Nephron progenitor cell (in vitro differentiated cells): ENCODE data around the gene APOBEC3A.
"Not testable (repeated sequence)": the region's sequence is repeated elsewhere in the genome, so short reads cannot be mapped to it uniquely, and the experiment has no call there.

ENCODE experiments used
- DNase-seq: peaks from one replicate; pipeline ENCODE4 v3.0.0; 2021
- H3K27ac Mint-ChIP-seq: 2 replicates; pipeline ENCODE4 v1.8.0; 2021; ENCODE audit warnings: mild to moderate bottlenecking, moderate library complexity, mixed read lengths
- H3K27me3 Mint-ChIP-seq: 2 replicates; pipeline ENCODE4 v1.8.0; 2021; ENCODE audit warnings: mild to moderate bottlenecking, low read depth, mixed read lengths; ENCODE audit not compliant: poor library complexity
- H3K36me3 Mint-ChIP-seq: 2 replicates; pipeline ENCODE4 v1.8.0; 2021; ENCODE audit warnings: low read depth, mixed read lengths
- H3K4me1 Mint-ChIP-seq: 2 replicates; pipeline ENCODE4 v1.8.0; 2021; ENCODE audit warnings: mixed read lengths
- H3K4me3 Mint-ChIP-seq: 2 replicates; pipeline ENCODE4 v1.8.0; 2021; ENCODE audit warnings: mild to moderate bottlenecking, moderate library complexity, mixed read lengths
- H3K9me3 Mint-ChIP-seq: 2 replicates; pipeline ENCODE4 v1.8.0; 2021; ENCODE audit warnings: mild to moderate bottlenecking, moderate library complexity, mixed read lengths
- CTCF ChIP-seq: fragments of 200-600 bp; sonication (generic); IDR thresholded peaks from 2 replicates; pipeline ENCODE4 v1.5.0; 2021; ENCODE audit warnings: antibody characterized with exemption

The APOBEC3A gene

DNA sequence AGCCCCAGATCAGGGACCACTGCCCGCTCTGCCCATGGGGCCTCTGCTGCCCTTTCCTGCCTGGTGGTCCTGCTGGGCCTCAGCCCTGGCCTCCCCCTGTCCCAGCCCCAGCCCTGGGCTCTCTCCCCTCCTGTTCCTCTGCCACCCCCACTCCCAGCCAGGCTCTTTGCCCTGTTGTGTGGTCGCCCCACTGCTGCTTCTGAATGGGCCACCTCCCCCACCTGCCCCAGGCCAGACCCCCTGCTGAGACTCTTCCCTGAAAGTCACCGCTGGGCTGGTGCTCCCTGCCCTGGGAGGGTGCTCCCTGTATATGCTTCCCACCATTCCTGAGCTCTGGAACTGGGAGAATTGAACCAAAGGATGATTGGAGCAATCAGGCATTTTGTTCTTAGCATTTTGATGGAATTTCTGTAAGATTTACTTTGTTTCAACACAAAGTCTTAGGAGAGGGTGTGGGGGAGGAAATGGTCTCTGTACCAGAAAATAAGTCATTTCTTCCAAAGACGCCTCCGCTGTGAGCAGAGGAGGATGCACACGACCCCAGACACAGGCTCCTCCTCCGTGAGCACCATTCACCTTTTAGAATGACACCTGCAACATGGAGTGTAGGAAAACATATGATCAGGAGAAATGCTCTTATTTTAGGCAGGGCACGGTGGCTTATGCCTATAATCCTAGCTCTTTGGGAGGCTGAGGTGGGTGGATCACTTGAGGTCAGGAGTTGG, 29.9 kb downstream of the APOBEC3A start:
- H3K27me3 Mint-ChIP-seq: peaks cover 11% of the 10 kb centered on the region
- peaks cover 10% of the 10 kb centered on the region for H3K36me3 Mint-ChIP-seq
- peaks cover 16% of the 10 kb centered on the region for H3K4me1 Mint-ChIP-seq
- TF ChIP-seq CTCF: no peak
- peaks cover 29% of the 10 kb centered on the region for H3K9me3 Mint-ChIP-seq
- DNase-seq: no peak
- H3K27ac Mint-ChIP-seq: peak overlapping the region; percentile 66
- no peak overlapping the region for H3K4me3 Mint-ChIP-seq

DNA sequence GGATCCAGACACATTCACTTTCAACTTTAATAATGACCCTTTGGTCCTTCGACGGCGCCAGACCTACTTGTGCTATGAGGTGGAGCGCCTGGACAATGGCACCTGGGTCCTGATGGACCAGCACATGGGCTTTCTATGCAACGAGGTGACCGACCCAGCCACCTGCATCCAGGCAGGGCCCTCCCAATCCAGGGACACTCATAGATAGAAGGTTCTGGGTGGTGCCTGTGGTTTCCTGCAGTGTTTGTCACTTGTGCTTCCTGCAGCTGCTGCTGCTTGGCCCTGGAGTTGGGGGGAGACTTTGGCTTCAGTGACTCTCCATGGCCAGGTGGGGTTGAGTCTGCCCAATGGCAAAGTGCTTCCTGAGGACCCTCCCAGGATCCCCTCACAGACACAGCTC, 32.1 kb downstream of the APOBEC3A start:
- Mint-ChIP-seq H3K4me1 (peaks cover 28% of the 10 kb centered on the region), H3K4me3 (no peak overlapping the region), H3K36me3 (peaks cover 3% of the 10 kb centered on the region), H3K27me3 (peaks cover 14% of the 10 kb centered on the region), H3K9me3 (peaks cover 8% of the 10 kb centered on the region), H3K27ac (no peak overlapping the region)
- no peak for DNase-seq
- no peak for TF ChIP-seq CTCF

DNA sequence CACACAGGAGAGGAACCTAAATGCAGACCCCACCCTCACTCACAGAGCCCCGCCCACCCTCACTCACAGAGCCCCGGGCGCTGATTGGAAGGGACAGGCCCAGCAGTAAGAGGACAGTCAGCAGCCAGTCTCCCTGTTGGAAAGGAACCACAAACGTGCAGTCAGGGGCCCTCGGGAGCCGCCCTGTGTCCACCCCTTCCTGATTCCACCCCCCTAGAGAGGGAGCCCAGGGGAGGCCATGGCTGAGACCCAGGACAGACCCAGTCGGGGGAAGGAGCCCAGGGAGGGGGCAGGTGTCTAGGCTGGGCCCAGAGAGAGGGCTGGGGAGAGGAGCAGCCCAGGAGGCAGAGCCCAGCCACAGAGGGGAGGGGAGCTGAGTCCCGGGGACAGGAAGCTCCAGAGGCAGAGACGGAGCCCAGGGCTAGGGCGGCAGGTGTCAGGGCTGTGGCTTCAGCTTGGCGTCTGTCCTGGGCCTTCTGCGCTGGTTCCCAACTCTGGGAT, 35.5 kb downstream of the APOBEC3A start:
- Mint-ChIP-seq H3K9me3 (peaks cover 12% of the 10 kb centered on the region), H3K4me1 (peaks cover 27% of the 10 kb centered on the region), H3K27me3 (peaks cover 28% of the 10 kb centered on the region)
- H3K27ac Mint-ChIP-seq, H3K4me3 Mint-ChIP-seq, H3K36me3 Mint-ChIP-seq: not testable (repeated sequence)
- peak; percentile 64 for DNase-seq

- peaks cover 41% of the 10 kb centered on the region for H3K27me3 Mint-ChIP-seq
- DNase-seq: no peak
- no peak for TF ChIP-seq CTCF
- no peak overlapping the region for H3K4me3 Mint-ChIP-seq
- no peak overlapping the region for H3K27ac Mint-ChIP-seq
- H3K36me3 Mint-ChIP-seq: peaks cover 12% of the 10 kb centered on the region
- peaks cover 27% of the 10 kb centered on the region for H3K4me1 Mint-ChIP-seq
- peaks cover 31% of the 10 kb centered on the region for H3K9me3 Mint-ChIP-seq
These were observed 38.7 kb downstream of the APOBEC3A start for GRCh38 chr22:38996105-38996504.

DNA sequence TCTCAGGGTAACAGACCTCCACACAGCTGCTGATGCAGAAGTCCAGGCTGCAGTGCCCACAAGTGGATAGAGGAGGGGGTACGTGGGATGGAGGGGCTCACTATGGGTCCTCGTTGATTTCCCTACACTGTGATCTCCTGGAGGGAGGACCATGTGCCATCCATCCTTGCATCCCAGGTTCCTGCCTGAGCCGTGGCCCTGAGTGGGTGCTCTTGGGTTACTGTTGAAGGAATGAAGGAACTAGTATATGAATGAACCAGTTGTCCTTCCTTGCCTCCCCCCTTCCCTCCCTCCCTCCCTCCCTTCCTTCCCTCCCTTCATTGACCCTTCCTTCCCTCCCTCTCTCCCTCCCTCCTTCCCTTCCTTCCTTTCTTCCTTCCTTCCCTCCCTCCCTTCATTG, 40.1 kb downstream of the APOBEC3A start:
- Mint-ChIP-seq H3K9me3 (peaks cover 34% of the 10 kb centered on the region), H3K4me3 (no peak overlapping the region), H3K27ac (no peak overlapping the region), H3K36me3 (peaks cover 12% of the 10 kb centered on the region), H3K4me1 (peaks cover 23% of the 10 kb centered on the region), H3K27me3 (peaks cover 41% of the 10 kb centered on the region)
- no peak for DNase-seq
- TF ChIP-seq CTCF: no peak

- TF ChIP-seq CTCF: peak; percentile 72
- Mint-ChIP-seq H3K27ac (peak overlapping the region; percentile 47), H3K36me3 (peaks cover 8% of the 10 kb centered on the region), H3K4me3 (no peak overlapping the region), H3K9me3 (peaks cover 19% of the 10 kb centered on the region), H3K27me3 (peaks cover 20% of the 10 kb centered on the region), H3K4me1 (peaks cover 26% of the 10 kb centered on the region)
- DNase-seq: peak; percentile 69
These were observed 45.8 kb downstream of the APOBEC3A start for GRCh38 chr22:39003165-39003638.
